OCI-LY7 (cell line): ENCODE data around the gene ZBTB49.

Experiments
- CTCF ChIP-seq: fragments of 200-600 bp; sonication (generic); conservative IDR thresholded peaks from 2 replicates; pipeline ENCODE4 v1.5.1; 2014; ENCODE audit warnings: mild to moderate bottlenecking, antibody characterized with exemption, low read length, moderate library complexity, mixed read lengths
- EZH2phosphoT487 ChIP-seq: fragments of 200-600 bp; sonication (generic); IDR thresholded peaks from 2 replicates; pipeline ENCODE4 v1.6.1; 2018; ENCODE audit warnings: low read depth, borderline replicate concordance, mild to moderate bottlenecking, mixed run types, antibody characterized with exemption, low read length, moderate library complexity, mixed read lengths

GRCh38 chr4:4341861-4342650, 52.0 kb downstream of the ZBTB49 start:
- TF ChIP-seq CTCF (0 out of 2 replicates have a peak, but pooled peaks have one; percentile 22), EZH2phosphoT487 (no peak)
